CD1c-positive myeloid dendritic cell (primary cell): Measurements from ENCODE around the gene ACOX1.
A peak's percentile ranks its signal among the peaks of the same experiment; 100 is the strongest.

Experiments used
- DNase-seq: peaks from one replicate; pipeline ENCODE4 v3.0.0-alpha.2; 2016; ENCODE audit errors: extremely low spot score

ACOX1 gene

DNA sequence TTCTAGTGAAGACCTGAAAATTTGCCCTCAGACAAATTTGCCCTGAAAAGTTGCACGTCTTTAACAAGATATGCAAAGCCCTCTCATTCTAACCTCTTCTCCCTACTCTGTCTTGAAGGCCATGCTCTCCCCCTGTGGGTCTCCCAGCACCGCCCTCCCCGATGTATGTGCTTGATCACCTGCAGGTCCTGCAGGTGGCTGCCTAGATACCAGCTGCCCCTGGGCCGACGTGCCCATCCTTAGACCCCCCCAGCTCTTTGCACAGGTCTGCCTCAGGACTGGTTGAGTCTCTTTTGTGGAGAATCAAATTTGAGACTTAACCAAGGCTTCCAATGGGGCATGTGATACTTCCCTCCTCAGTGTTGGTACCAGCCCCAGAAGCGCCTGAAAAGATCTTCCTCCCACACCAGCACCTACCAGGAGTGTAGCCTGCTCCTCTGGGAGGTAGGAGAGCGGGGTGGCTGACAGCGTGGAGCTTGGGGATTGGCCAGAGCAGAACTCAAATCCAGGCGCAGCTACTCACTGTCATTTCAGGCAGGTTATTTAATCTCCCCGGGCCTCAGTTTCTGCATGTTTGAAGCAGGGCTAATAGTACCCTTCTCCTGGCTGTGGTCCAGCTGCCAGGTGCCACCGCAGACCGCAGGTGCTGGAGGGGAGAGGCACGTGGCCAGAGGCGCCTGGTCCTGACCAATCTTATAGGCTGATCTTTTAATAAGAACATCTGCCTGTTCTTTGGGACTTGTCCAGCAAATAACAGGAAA, 69.7 kb downstream of the ACOX1 start:
- no peak for DNase-seq

- no peak for DNase-seq
Observed at GRCh38 chr17:75908201-75908600, 70.8 kb downstream of the ACOX1 start.

DNA sequence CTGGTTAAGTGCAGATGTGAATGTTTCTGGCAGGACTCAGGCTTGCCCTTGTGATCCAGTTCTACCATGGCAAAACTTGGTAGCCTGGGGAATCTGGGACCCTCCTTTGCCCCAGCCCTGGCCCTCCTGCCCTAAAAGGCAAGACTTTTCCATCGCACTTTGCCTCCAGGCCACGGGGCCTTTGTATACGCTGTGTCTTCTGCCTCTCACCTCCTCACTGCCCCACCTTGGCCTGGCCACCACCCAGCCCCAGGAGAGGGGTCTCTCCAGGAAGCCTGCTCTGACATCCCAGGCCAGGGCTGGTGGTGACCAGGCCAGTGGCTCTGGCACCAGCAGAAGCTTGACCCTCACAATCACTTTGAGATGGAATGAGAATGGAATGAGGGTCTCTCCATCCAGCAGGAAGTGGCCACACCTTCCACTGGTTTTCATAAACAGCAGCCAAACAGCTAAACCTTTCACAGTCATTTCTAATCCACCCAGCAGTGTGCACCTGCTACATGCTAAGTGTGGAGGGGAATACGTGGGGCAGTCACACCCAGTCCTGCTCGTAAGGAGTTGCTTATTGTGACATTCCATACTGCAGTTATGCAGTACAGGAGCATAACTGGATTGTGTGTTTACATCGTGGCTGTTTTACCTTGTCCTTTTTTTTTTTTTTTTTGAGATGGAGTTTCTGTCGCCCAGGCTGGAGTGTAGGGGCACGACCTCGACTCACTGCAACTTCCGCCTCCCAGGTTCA, 72.7 kb downstream of the ACOX1 start:
- DNase-seq, result no peak

DNA sequence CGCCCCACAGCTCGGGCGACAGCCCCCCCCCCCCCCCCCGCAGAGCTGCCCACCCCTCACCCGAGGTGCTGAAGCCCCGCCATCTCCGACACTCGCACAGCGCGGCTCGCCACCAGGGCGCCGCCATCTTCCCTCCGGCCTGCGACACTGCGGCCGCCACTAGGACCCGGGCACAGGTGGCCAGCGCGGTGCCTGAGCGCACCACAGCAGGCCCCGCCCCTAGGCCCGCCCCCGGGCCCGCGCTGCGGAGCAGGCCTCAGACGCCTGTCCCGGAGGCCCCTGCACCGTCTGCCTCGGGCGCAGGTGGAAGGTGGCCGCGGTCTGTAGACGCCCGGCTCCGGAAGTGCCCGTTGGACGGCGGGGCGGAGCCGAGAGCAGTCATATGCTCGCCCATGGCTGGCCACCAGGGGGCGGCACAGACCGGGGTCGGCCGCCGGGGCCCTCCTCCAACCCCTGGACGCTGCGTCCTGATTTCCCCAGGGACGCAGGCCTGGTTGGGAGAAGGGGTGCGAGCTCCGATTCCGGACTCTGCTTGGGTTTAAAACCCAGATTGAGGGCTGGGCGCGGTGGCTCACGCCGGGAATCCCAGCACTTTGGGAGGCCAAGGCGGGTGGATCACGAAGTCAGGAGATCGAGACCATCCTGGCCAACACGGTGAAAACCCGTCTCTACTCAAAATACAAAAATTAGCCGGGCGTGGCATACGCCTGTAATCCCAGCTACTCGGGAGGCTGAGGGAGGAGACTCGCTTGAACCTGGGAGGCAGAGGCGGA, 74.0 kb downstream of the ACOX1 start, which contains the start of gene MRPL38:
MRPL38 (minus strand) TSS at position 136 of the 773 bp plus-strand sequence; CDS start at position 127, 9 bp downstream.
- DNase-seq, result peak; percentile 96

DNA sequence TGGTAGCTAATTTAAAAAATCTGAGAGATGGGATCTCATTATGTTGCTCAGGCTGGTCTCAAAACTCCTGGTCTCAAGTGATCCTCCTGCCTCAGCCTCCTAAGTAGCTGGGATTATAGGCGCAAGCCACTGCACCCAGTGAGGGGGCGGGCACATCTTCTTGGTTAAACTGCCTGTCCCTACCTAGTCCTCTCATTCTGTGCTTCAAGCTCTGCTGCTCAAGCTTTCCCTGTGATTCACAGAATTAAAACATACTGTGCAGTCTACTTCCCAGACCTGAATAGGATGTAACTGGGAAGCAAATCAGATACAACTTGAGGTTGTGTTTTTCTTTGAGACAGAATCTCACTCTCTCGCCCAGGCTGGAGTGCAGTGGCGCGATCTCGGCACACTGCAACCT, 76.6 kb downstream of the ACOX1 start:
- no peak for DNase-seq

- DNase-seq, result no peak
Observed at GRCh38 chr17:75901727-75902126, 77.2 kb downstream of the ACOX1 start.

- no peak for DNase-seq
Observed at GRCh38 chr17:75900691-75901533, 78.1 kb downstream of the ACOX1 start.

- DNase-seq, result no peak
Observed at GRCh38 chr17:75899767-75900468, 79.0 kb downstream of the ACOX1 start.

DNA sequence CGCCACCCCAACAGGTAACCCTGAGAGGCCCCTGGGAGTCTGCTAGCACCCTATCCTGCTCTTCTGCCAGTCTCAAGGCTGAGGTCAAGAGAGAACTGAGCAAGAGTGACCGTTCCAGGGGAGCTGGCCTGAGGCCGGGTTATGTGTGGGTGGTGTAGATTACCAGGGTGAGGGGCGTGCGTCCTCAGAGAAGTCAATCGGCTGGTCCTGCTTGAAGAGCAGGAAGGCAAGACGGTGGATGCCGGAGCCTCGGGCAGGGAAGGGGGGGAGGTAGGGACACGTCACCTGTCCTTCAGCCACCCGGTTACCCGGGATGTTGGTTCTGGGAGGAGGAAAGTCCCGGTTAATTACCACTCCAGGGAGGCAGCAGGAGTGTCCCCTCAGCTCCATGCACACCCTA, 79.6 kb downstream of the ACOX1 start:
- no peak for DNase-seq

GRCh38 chr17:75898791-75899190, 80.2 kb downstream of the ACOX1 start:
- DNase-seq, result no peak

DNA sequence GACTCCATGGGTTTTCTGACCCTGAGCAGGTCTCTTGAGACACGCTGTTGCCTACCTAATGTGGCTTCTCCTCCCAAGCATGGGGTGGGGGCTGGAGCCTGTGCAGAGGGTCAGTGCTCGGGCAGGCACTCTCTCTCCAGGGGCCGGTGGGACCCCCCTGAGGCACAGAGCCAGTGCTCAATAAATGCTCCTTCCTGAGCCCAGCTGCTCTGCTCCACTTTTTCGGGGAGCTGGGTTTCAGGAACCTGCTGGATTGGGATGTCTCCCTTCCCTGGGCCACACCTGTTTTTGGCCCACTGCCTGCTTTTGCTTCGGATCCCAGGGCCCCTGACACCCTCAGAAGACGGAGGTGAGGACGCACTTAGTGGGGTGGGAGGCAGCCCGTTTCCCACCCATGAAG, 80.9 kb downstream of the ACOX1 start:
- DNase-seq, result no peak

DNA sequence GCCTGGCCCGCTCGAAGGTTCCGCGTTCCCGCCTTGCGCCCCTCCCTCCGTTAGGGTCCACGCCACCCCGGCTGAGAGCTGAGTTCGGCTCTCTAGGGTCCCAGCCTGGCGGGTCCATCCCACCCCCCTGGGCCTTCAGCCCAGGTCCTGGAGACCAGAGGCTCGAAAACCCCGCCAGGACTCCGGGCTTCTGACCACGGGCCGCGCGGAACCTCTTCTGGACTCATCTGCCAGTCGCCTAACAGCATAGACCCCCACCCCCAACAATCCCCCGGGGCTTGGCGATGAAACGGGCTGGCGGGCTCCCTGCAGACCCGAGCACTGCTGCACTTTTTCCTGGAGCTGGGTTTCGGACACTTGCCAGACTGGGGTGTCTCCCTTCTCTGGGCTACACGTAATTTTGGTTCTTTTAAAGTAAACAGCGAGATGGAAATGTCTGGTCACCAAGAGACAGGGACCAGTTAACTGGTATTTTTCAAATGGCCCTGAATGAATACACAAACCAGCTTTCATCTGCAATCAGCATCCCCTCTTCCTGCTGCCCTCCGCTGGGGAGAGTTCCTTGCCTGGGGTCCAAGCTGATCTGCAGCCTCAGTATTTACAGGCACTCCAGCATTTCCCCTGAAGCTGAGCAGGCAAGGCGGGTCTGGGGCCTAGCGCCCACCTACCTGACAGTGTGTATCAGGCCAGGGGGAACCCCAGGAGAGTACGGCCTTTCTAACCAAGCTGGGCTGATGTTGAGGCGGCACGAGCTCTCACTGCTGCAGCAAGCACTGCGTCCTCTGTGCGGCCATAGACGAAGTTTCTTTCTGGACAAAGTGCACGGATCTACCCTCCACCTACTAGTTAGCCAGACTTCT, 81.6 kb downstream of the ACOX1 start:
- no peak for DNase-seq

DNA sequence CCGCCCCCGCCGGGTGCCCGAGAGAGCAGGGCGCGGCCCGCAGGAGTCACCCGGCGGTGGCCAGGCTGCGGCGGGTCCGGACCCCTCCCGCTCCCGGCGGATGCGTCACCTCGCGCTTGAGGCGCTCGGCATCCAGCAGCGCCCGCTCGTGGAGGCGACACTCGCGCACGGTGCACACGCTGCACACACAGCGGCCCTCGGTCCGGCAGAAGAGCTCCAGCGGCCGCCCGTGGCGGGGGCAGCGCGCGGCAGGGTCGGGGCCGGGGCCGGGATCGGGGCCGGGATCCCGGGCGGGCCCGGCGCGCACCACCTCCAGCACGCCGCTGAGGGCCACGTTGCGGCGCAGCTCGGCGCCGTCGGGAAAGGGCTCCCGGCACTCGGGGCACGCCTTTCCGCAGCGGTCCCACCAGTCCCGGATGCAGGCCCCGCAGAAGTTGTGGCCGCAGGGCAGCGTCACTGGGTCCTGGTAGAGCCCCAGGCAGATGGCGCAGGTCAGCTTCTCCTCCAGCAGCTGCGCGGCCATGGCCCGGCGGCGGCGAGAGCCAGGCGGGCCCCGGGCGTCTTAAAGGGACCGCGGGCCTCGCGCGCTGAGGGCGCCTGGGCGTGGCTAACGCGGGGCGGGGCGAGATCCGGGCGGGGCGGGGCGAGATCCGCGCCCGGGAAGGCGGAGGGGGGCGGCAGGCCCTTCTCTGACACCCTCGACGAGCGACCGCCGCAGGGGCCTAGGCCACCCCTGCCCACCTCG, 82.4 kb downstream of the ACOX1 start, which contains the start of gene TRIM65:
TRIM65 (minus strand) TSS at position 537 of the 745 bp plus-strand sequence; CDS start at position 523, 14 bp downstream.
- DNase-seq, result peak; percentile 75

DNA sequence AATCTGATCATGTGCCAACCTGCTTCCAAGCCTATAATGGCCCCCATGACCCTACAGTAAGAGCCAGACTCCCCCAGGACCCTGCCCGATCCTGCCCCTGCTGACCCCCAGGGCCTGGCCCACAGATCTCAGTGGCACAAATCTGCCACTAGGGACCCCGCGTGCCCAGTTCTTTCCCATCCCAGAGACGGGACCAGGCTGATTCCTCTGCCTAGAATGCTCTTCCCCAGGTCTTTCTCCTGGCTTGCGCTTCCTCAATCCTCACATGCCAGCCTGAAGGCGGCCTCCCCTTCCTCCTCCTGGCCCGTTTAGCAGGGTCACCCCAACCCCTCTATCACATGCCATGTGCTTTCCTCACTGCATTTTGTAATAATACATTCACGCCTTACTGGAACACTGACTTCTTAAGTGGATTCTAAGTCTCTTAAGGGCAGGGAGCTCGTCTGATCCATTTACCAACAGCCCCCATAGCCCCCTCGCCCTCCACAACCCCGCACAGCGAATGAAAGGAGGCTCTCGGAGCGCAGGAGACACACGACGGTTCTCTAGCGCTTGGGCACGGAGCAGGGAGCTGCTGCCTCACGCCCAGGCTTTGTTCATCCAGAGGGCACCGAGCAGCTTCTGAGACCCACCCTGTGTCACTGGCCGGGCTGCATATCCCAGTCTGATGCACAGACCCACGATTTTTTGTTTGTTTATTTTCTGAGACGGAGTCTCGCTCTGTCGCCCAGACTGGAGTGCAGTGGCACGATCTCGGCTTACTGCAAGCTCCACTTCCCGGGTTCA, 83.4 kb downstream of the ACOX1 start:
- DNase-seq, result peak; percentile 42

DNA sequence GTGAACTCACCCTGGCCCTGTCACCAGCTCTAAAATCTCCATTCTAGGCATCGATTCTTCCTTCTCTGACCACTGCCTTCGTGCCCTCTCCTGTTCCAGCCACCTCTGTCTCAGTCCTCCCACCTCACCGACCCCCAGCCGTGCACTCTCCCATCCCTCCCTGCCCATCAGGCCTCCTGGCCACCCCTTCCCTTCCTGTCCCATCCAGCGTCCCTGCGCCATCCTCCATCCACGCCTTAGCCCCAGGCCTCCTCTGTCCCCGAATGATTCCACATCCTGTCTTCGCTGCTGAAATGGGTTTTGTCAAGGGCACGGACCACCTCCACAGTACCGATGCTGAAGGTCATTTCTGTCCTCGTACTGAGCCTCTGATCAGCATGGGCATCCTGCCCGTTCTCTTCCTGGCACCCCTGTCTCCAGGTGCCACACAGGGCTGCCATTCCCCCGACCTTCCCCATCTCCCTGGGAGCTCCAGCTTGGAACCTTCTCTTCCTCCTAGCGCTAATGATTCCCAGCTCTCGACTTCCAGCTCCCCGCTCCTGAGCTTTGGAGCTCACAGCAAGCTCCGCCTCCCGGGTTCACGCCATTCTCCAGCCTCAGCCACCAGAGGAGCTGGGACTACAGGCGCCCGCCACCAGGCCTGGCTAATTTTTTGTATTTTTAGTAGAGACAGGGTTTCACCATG, 84.8 kb downstream of the ACOX1 start:
- no peak for DNase-seq

GRCh38 chr17:75893305-75894048, 85.5 kb downstream of the ACOX1 start:
- DNase-seq, result no peak
